Body of pancreas (tissue), 4 donors: ENCODE data around the gene RPGRIP1L.

Source experiments
- CTCF ChIP-seq, 7 experiments: fragments of 450-650 bp in 4 of 7; fragments of 200-600 bp in 3 of 7; sonication (generic) in 3 of 7; IDR thresholded peaks; one replicate each; pipeline ENCODE4 v1.5.1; 2016 to 2019; ENCODE audit warnings: antibody characterized with exemption in 7 of 7
- POLR2A ChIP-seq, 3 donors: fragments of 450-650 bp; IDR thresholded peaks; one replicate each; pipeline ENCODE4 v1.6.1; 2016; ENCODE audit warnings: antibody characterized with exemption in 3 of 3, mild to moderate bottlenecking in 2 of 3

DNA sequence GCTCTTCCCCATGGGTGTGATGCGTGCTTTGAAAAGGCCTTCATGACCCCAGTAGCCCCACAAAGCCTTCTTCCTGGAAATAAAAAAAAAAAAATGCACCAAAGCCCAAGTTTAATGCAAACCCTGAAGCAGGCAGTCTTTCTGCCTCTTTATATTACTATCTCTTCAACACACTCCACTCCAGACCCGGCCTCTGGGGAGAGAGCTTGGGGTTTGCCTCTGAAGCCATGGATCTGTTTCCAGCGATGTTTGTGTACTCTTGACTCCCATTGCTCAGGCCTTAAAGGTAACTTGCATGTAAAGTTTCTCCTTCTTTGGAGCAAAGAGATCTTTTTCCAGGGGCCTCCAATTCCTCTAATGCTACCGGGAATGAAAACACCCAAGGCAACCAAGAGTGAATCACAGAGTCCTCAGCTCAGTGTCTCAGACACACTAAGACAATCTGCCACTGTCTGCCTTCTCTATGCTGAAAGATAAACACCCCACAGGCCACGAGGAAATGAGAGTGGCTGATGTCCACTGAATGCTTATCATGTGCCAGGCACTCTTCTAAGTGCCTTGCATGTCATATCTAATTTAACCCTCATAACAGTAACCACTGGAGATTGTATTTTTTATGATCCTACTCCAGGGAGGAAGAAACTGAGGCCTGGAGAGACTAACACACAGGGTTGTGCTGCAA, 144.2 kb downstream of the RPGRIP1L start:
- TF ChIP-seq POLR2A (IDR thresholded peaks at IDR 0.05), result no peak
- TF ChIP-seq CTCF (IDR thresholded peaks at IDR 0.05), result no peak
